HK-2 (cell line): ENCODE results near the gene HAT1.
"Not testable (repeated sequence)": the region's sequence is repeated elsewhere in the genome, so short reads cannot be mapped to it uniquely, and the experiment has no call there.

Experiments used
- DNase-seq: peaks from one replicate; pipeline ENCODE4 v3.0.0-alpha.2; 2018; ENCODE audit not compliant: unreplicated experiment

HAT1 gene, protein sequence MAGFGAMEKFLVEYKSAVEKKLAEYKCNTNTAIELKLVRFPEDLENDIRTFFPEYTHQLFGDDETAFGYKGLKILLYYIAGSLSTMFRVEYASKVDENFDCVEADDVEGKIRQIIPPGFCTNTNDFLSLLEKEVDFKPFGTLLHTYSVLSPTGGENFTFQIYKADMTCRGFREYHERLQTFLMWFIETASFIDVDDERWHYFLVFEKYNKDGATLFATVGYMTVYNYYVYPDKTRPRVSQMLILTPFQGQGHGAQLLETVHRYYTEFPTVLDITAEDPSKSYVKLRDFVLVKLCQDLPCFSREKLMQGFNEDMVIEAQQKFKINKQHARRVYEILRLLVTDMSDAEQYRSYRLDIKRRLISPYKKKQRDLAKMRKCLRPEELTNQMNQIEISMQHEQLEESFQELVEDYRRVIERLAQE

DNA sequence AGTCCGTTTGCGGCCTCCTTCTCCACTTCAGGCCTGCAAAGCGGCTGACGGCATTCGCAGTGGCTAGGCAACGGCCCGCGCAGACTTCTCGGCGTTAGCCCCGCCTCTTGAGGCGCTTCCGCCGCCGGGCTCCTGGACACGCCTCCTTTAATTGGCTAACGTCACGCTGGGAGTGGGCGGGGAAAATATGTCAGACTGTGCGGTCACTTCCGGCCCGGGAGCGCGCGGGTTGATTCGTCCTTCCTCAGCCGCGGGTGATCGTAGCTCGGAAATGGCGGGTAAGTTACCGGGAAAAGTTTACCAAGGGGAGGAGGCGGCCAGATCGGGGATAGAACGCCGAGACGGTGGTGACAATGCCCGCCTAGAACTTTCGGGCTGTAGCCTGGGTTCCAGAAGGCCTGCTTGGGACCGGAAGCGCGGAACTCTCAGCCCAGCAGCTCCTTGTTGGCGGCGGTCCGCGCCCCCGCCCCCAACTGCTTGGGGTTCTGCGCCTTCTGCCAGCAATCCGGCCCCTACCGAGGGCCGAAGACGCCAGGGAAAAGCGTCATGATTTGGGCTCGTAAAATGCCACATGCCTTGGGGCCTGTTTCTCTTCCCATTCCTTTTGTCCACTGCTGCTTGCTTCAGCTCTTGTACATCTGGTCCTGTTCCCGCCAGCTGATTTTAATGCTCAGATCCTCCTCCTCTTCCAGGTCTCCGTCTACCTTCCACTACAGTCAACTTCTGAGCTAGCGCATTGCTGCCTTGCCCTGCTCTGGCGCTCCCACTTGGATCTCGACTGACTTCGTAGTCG is at the start of gene HAT1:
Gene HAT1 (plus strand): TSS at position 232 of the 793 bp plus-strand sequence. CDS start 40 bp downstream, at position 272.
- peak; percentile 98 for DNase-seq

DNA sequence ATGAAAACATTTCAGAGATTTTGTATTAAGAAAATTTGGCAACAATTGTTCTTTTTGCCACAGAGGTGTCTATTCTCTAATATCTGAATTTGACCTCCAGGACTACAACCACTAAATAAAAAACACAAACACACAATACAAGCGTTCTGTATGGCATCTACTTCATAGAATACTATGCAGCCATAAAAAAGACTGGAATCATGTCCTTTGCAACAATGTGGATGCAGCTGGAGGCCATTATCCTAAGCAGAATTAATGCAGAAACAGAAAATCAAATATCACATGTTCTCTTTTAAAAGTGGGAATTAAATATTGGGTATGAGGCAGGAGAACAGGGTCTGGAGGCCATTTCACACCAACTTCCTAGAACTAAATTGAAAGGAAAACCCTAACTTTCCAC is 47.7 kb upstream of the HAT1 start:
- no peak for DNase-seq

DNA sequence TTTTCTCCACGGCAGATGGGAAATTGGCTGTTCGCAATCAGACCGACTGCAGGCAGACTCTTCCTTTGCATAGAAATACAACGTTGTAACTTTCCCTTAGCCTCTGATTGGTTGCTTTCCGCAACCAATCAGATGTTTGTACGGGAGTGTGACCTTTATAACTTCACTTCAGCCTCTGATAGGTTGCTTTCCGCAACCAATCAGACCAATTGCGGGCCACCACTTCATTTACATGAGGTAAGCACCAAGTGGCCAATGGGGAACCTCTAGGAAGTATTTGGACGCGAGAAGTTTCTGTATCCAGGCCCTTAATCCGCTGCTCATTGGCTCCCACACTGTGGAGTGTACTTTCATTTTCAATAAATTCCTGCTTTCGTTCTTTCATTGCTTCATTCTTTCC is 47.3 kb upstream of the HAT1 start:
- no peak for DNase-seq

DNA sequence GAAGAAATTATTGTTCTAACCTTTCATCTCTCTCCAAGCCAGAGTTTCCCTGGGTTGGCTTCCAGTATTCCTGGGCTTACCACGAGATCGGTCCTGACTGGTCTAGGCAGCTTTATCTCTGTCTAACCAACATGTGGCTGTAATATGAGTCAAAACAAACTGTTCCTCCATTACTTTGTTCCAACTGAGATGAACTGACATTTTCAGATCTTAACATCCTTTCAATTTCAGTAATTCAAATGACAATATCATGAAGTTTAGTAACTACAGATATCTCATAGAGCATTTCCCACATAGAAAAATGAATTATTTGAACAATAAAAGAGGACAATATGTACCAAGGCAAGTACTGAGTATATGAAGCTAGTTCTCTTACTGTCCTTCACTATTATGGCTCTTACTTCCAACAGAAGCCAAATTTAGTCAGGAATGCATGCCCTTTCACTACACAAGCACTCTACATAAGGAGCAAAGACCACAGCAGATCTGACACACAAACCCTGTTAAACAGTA is 43.7 kb upstream of the HAT1 start:
- no peak for DNase-seq

DNA sequence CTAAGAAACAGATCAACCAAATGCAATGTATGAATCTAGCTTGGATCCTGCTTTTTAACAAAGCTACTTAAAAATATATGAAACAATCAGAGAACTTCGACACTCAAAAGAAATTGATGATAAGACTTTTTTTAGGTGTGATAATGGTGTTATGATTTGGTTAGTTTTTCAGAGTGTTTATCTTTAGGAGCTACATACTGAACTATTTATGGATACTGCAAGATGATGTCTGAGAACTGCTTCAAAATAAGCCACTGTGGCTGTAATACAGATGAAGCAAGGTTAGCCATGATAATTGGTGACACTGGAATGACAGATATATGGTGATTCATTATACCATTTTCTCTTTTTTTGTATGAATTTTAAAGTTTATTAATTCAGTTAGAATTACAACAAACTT is 42.4 kb upstream of the HAT1 start:
- no peak for DNase-seq

DNA sequence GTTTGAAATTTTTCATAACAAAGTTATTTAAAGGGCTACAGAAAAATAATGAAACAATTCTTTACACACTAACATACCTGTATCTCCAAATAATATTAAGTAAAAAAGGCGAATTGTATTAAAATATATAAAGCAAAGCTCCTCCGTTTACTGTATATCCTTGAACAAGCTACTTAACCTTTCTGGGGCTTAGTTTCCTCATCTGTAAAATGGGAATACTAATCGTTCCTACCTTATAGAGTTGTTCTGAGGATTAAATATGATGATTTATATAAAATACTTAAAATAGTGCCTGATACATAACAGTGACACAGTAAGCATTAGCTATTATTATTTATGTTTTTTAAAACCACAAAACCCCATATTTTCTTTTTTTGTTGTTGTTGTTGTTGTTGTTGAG is 41.5 kb upstream of the HAT1 start:
- DNase-seq = no peak

DNA sequence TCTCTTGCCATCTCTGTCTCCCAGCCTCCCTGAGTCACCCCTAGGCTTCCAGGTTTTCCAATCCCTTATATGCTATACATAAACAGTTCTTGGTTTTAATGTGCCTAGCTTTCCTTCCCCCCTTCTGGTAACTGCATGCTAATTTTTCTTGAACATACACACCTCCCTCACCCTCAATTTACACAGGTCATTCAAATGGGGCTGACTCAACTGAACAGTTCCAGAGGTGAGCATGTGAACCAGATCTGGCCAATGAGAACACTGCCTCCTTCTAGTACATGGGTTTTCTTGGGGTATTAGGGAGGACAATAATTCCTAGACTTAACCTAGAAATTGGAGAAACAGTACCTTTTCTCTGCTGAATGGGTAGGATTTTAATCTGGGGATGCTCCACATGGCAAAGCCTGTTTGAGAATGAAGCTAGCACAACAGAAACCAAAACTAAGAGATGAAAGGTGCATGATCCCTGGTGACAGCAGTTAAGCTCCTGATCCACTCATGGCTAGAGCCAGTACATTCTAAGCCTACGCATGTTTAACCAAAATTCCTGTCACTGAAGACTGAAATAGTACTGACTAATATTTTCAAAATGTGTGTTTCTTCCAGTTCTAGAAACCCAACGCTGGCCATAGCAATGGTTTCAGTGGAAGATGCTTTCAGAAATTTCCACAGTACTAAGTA is 40.0 kb upstream of the HAT1 start:
- DNase-seq = no peak

DNA sequence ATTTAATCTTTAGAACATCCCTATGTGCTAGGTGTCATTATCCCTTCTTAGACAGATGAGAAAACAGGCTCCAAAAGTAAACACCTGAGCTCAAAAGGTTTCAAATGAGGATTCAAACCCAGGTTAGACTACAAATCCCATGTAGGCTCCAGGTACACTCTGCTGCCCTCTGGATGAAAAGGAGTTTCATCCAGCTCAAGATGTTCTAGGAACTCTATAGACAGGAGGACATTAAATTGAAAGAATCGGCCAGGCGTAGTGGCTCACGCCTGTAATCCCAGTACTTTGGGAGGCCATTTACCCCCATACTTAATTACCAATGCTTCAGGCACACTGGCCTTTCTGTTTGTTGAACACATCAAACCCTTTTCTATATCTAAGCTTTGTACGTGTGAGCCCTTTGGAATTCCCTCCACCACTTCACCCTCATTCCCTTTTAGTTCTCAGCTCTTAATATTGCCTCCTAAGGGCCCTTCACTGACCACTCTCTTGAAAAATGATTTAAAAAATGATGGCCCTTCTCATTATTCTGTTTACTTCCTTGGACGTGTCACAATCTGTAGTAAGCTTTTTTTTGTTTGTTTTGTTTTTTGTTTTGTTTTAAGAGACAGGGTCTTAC is 38.9 kb upstream of the HAT1 start:
- no peak for DNase-seq

DNA sequence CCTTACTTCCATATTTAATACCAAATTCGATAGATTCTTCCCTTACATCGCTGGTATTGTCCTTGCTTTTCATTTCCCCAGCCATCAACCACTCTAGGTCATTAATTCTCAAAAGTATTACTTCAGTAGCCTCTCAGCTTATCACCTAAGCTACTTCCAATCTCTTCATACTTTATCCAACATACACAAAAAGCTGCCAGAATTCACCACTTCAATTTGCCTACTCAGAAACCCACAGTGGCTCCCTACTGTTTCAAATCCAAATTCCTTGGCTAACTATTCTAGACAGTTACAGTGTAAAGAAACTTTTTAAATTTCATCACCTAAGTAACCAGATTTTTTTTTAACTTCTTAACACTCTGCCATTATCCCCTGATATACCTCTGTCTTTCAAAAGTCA is 32.9 kb upstream of the HAT1 start:
- DNase-seq = no peak

DNA sequence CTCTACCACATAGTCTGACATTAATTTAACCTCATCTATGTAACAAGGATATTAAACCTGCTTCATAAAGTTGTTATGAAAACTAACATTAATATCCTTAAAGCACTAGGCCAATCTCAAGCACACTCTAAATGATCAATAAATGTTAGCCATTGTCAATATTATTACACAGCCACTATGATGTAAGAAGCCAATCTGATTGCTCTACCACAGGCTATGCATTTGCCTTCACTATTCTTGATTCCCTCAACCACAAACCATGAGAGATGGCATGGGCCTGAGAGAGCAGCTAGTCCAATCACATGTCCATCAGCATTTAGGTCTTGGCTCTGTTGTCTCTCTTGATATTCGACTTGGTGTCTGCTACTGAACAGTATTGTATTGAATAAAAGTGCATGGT is 32.5 kb upstream of the HAT1 start:
- DNase-seq = no peak

DNA sequence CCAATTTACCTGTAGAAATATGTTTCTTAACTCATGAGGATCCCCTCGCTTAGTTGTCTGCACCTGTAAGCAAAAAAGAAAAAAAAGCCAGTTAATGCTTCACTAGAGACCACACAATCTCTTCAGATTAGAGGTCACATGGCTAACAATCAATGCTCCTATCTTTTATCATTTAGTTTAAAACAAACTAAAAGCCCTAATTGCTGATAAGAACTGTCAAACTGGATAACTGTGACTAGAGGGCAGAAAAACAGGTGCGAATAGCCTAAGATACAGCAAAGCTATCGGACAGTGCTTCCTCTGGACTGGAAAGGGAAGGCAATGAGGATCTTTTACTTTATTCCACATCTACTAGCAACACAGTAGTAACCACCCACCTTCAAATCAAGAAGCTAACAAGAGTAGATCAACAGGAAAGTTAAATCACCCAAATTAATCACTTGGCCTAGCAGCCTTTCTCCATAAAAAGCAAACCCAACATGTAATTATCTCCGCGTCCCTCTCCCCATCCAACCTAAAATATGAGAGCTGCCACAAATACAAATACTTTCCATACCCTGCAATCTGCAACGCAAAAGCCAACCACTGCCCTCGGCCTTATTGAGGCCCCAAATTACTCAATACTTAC is 29.0 kb upstream of the HAT1 start:
- no peak for DNase-seq

DNA sequence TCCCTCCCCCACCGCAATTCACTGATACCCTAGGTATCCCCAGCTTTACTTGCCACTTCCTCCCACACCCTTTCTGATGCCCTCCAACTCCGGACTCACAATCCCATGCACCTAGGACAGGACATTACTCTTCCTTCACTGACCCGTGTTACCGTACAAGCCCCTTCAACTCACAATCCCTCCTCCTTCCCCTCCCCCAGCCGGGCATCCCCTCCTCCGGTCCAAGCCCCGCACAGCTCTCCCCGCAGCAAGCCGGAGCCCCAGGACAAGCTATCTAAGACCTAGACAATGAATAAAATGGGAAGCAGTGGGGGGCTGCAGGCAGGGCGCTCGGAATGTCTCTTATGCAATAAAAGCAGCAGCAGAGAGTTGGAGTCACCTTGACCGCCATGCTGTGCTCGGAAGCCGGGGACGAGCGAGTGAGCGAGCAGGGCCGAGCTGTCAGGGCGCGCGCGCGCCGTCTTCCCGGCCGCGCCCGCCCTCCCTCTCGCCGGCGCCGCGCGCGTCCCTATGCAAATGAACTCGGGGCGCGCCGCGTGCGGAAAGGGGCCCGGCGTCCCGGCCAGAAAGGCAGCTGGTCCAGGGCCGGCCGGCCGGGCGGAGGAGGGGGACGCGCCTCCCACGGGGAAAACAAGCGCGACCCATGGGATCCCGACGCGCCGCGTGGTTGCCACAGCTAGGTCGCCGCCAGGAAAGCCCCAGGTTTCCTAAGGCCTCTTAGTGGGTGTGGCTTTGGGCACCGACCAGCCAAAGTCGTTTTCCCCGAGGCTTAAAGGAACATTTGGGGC is 28.2 kb upstream of the HAT1 start, which contains the start of gene SLC25A12:
Gene SLC25A12 (minus strand): TSS at position 421 of the 788 bp plus-strand sequence. CDS start 30 bp downstream, at position 391.
- DNase-seq = peak; percentile 80

DNA sequence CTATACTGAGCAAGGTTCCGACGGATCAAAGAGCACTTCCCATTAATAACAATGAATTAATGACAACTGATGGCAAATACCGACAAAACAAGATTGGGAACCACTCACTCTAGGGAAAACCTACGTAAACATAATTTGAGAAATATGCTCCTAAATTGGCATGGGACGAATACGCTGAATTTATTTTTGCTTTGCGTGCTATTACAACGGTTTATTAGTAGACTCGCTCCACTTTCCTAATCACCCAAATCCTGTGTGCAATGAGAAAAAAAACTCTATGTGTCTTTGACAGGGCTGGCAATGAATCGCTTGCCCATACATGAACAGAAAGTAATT is 27.7 kb upstream of the HAT1 start:
- DNase-seq = no peak

DNA sequence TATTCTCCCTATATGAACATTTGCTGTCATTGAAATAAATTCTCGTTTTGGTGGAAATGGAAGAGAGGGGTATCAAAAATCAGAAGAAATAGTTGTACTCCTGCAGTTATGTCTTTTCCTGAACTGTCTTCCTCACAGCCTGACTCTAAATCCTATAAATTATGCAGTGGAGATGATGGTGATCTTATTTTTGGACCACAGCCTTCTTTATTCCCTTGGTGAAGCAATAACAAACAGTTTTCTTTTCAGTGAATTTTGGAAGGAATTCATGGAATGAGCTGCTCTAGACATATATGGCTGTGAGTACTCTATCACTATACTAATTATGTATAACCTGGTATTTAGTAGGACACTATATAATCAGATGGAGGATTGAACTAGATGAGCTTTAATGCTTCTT is 26.5 kb upstream of the HAT1 start:
- DNase-seq = no peak

DNA sequence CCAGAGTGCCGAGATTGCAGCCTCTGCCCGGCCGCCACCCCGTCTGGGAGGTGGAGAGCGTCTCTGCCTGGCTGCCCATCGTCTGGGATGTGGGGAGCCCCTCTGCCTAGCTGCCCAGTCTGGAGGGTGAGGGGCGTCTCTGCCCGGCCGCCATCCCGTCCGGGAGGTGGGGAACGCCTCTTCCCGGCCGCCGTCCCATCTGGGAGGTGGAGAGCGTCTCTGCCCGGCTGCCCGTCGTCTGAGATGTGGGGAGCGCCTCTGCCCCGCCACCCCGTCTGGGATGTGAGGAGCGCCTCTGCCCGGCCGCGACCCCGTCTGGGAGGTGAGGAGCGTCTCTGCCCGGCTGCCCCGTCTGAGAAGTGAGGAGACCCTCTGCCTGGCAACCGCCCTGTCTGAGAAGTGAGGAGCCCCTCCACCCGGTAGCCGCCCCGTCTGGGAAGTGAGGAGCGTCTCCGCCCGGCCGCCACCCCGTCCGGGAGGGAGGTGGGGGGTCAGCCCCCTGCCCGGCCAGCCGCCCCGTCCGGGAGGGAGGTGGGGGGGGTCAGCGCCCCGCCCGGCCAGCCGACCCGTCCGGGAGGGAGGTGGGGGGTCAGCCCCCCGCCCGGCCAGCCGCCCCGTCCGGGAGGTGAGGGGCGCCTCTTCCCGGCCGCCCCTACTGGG is 22.5 kb upstream of the HAT1 start:
- not testable (repeated sequence) for DNase-seq

DNA sequence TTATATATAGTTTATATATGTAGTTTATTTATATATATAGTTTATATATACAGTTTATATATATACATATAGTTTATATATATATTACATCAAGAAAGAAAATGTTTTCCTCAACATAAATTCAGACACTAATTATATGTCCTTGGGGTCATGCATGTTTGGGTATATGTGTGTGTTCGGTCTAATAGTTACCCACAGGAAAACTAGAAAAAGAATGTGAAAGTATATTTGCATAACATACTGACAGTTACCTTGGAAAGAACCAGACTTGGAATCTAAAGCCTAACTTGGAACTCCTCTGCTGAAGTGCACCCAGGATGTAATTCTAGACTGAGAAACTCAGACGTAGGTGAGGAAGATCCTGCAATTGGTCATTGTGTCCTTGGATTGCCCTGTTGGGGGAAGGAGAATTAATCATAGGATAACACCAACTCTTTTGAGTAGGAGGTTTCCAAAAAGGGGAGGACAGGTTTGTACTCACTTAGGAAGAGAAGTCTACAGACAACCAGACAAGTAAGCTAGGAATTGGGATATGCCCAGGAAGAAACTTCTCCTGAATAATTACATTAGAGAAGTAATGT is 19.3 kb upstream of the HAT1 start:
- DNase-seq = no peak

DNA sequence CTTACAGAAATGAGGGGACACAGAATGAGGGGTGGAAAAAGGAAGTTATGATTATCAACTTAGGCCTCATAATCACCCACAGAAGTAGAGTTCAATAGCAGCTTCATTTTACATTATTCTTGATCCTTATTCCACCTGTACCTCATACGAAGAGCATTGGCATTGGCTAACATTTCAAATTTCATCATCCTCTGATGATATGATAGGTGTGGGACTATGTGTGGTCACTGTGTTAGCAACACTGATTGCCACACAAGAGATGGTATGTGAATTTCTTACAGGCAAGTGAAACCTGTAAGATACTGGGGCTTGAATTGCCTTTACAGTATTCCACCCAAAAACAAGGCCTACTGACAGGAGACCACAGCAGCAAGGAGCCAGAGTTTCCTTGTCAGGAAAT is 14.0 kb upstream of the HAT1 start:
- DNase-seq = no peak

DNA sequence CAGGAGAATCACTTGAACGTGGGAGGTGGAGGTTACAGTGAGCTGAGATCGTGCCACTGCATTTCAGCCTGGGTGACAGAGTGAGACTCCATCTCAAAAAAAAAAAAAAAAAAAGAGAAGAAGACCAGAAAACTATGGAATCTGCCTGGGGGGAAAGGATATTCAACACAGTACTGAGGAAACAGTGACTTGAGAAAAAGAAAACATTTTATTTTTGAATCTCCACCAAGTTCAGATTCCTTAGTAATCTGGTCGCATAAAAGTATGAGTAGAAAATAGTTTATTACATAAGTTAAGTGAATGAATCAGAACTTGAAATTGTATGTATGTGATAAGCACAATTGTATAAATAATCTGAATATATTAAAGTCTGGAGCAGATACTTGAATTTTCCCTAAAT is 13.0 kb upstream of the HAT1 start:
- DNase-seq = no peak

DNA sequence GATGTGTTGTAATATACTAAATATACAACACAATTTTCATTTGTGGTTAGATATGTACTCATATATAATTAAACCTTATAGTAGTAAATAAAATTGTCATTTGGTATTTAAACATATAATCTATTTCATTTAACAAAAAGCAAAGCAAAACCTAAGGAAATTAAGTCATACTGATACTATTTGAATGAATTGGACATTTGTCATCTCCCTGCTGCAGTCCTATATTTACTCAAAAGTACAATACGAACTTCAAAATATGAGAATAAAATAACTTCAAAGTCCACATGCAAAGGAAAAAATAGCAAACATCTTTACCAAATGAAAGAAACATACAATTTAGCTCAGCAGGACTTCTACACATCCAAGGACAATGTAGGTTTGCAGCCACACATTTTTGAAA is 11.8 kb upstream of the HAT1 start:
- no peak for DNase-seq

DNA sequence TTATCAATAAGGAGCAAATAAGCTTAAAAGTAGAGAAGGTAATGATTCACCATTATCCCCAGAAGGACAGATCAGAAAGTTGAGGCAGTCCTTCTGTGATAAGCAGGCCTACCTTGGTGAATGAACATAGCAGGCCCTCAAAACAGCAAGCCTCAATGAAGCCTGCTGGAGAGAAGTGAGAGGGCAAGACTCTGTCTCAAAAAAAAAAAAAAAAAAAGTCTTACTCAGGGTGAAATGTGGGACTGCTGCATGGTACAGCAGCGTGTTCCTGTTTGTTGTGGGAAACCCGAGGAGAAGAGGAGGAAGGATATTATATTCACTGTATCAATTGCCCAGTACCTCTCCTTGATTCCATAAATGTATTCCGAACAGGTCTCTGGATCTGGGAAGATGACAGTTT is 8.7 kb upstream of the HAT1 start:
- no peak for DNase-seq
